Liver (tissue), 9 donors: ENCODE measurements around the gene C1QL1. TPM values are rescaled to one million over a fixed set of nuclear protein-coding genes. Genes with fewer than 3 reads are reported as not detected.

Experiments used
- DNase-seq: peaks from one replicate; pipeline ENCODE4 v3.0.0-alpha.2; 2017; ENCODE audit warnings: low spot score
- H3K27ac ChIP-seq, 2 donors: one replicate each; pipeline ENCODE4 v1.7.0; 2013; ENCODE audit warnings: inconsistent platforms in 2 of 2, low read length in 2 of 2, control low read depth in 1 of 2, low read depth in 1 of 2, mild to moderate bottlenecking in 1 of 2
- H3K27me3 ChIP-seq, 4 donors: one replicate each; pipeline versions ENCODE4 v1.6.1 to v1.7.0; 2013; ENCODE audit warnings: low read length in 3 of 4, inconsistent platforms in 1 of 4, mild to moderate bottlenecking in 1 of 4, moderate library complexity in 1 of 4; ENCODE audit not compliant: control insufficient read depth in 4 of 4, insufficient read depth in 4 of 4
- H3K36me3 ChIP-seq, 4 donors: one replicate each; pipeline versions ENCODE4 v1.6.1 to v1.7.0; 2013; ENCODE audit warnings: low read length in 3 of 4, mild to moderate bottlenecking in 3 of 4, low read depth in 1 of 4, moderate library complexity in 1 of 4; ENCODE audit not compliant: control insufficient read depth in 4 of 4, insufficient read depth in 3 of 4
- H3K4me1 ChIP-seq, 4 donors: one replicate each; pipeline versions ENCODE4 v1.6.1 to v1.7.0; 2013; ENCODE audit warnings: low read length in 3 of 4, mild to moderate bottlenecking in 3 of 4, moderate library complexity in 1 of 4; ENCODE audit not compliant: control insufficient read depth in 4 of 4, insufficient read depth in 4 of 4
- H3K4me3 ChIP-seq, 3 donors: one replicate each; pipeline versions ENCODE4 v1.6.1 to v1.7.0; 2013; ENCODE audit warnings: low read length in 3 of 3, control low read depth in 1 of 3, low read depth in 1 of 3, mild to moderate bottlenecking in 1 of 3
- H3K9ac ChIP-seq, 2 donors: one replicate each; pipeline ENCODE4 v1.7.0; 2013; ENCODE audit warnings: low read length in 2 of 2, mild to moderate bottlenecking in 2 of 2, moderate library complexity in 2 of 2, control low read depth in 1 of 2, low read depth in 1 of 2
- H3K9me3 ChIP-seq, 4 donors: one replicate each; pipeline versions ENCODE4 v1.6.1 to v1.7.0; 2013; ENCODE audit warnings: low read length in 3 of 4; ENCODE audit not compliant: control insufficient read depth in 4 of 4
- EGR1 ChIP-seq, 2 donors: IDR thresholded peaks; 2 replicates each; pipeline ENCODE4 v1.6.1; 2016 to 2018; ENCODE audit warnings: antibody characterized with exemption in 2 of 2, low read depth in 2 of 2
- FOXA1 ChIP-seq: IDR thresholded peaks from 2 replicates; pipeline ENCODE4 v1.6.1; 2016; ENCODE audit warnings: antibody characterized with exemption
- GABPA ChIP-seq, 2 donors: IDR thresholded peaks in 1 of 2; conservative IDR thresholded peaks in 1 of 2; 2 replicates each; pipeline ENCODE4 v1.6.1; 2016; ENCODE audit warnings: antibody characterized with exemption in 2 of 2, mild to moderate bottlenecking in 1 of 2, moderate library complexity in 1 of 2
- HNF4A ChIP-seq, 2 donors: conservative IDR thresholded peaks; 2 replicates each; pipeline ENCODE4 v1.6.1; 2016; ENCODE audit warnings: antibody characterized with exemption in 2 of 2, mild to moderate bottlenecking in 2 of 2
- NR2F2 ChIP-seq: IDR thresholded peaks from 2 replicates; pipeline ENCODE4 v1.6.1; 2016; ENCODE audit warnings: antibody characterized with exemption
- SP1 ChIP-seq: IDR thresholded peaks from 2 replicates; pipeline ENCODE4 v1.6.1; 2018; ENCODE audit warnings: antibody characterized with exemption, mild to moderate bottlenecking
- YY1 ChIP-seq: IDR thresholded peaks from 2 replicates; pipeline ENCODE4 v1.6.1; 2016; ENCODE audit warnings: antibody characterized with exemption, mild to moderate bottlenecking
- WGBS: extraction: QIAGEN DNeasy Blood & Tissue Kit; methylation state at CpG from one replicate; pipeline ENCODE4 v1.1.7; 2013; 5-methylcytosine and 5-hydroxymethylcytosine counted together
- polyA plus RNA-seq, 2 donors: library from polyadenylated mRNA; stranded (reverse) in 1 of 2; unstranded in 1 of 2; fragments of 200-250 nt in 1 of 2; fragments of >200 nt in 1 of 2; fragmentation: Nextera tagmentation in 1 of 2; extraction: Ambion mirVana in 1 of 2; gene quantifications; one replicate each; pipeline versions ENCODE4 v1.2.1 to v1.2.3, GENCODE V29; 2013 to 2015
- total RNA-seq, 2 donors: library from RNA; depleted of rRNA; stranded (reverse); fragments of >200 nt; gene quantifications; one replicate each; pipeline ENCODE4 v1.2.3, GENCODE V29; 2014
- TF ChIP-seq, protein P1 (sequence below): IDR thresholded peaks from 2 replicates; pipeline ENCODE4 v1.6.1; 2016; ENCODE audit warnings: antibody characterized with exemption
- TF ChIP-seq, protein P2 (sequence below): fragments of 150-350 bp; IDR thresholded peaks from 2 replicates; pipeline ENCODE4 v1.5.1; 2017; ENCODE audit warnings: improper control_type of control experiment, low read depth, low read length; ENCODE audit not compliant: missing input control
- donor health status: healthy.
- donor health status: healthy.
- donor health status: healthy.
- donor health status: healthy.
- donor health status: healthy.

Gene C1QL1
- total and polyA plus RNA-seq, 4 donors, result 0.17 to 0.57 (median 0.23) TPM; not detected in 1

- TF ChIP-seq, protein P1, sequence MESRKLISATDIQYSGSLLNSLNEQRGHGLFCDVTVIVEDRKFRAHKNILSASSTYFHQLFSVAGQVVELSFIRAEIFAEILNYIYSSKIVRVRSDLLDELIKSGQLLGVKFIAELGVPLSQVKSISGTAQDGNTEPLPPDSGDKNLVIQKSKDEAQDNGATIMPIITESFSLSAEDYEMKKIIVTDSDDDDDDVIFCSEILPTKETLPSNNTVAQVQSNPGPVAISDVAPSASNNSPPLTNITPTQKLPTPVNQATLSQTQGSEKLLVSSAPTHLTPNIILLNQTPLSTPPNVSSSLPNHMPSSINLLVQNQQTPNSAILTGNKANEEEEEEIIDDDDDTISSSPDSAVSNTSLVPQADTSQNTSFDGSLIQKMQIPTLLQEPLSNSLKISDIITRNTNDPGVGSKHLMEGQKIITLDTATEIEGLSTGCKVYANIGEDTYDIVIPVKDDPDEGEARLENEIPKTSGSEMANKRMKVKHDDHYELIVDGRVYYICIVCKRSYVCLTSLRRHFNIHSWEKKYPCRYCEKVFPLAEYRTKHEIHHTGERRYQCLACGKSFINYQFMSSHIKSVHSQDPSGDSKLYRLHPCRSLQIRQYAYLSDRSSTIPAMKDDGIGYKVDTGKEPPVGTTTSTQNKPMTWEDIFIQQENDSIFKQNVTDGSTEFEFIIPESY, result no peak
- TF ChIP-seq NR2F2, result no peak
Measured at GRCh38 chr17:44990994-44991393, 22.9 kb upstream of the C1QL1 start (continued).

- Histone ChIP-seq H3K27ac (no peak overlapping the region), H3K9ac (no peak overlapping the region), H3K4me3 (no peak overlapping the region), H3K9me3 (no peaks in the 10 kb centered on the region), H3K27me3 (no peaks in the 10 kb centered on the region), H3K4me1 (peaks cover 2 to 6% (median 5%) of the 10 kb centered on the region in 4 donors), H3K36me3 (no peaks in the 10 kb centered on the region)
- DNase-seq, result no peak
- 92% methylated on average over 17 of the region's 17 CpGs for WGBS
- TF ChIP-seq, protein P1, result no peak
- TF ChIP-seq, protein P2, sequence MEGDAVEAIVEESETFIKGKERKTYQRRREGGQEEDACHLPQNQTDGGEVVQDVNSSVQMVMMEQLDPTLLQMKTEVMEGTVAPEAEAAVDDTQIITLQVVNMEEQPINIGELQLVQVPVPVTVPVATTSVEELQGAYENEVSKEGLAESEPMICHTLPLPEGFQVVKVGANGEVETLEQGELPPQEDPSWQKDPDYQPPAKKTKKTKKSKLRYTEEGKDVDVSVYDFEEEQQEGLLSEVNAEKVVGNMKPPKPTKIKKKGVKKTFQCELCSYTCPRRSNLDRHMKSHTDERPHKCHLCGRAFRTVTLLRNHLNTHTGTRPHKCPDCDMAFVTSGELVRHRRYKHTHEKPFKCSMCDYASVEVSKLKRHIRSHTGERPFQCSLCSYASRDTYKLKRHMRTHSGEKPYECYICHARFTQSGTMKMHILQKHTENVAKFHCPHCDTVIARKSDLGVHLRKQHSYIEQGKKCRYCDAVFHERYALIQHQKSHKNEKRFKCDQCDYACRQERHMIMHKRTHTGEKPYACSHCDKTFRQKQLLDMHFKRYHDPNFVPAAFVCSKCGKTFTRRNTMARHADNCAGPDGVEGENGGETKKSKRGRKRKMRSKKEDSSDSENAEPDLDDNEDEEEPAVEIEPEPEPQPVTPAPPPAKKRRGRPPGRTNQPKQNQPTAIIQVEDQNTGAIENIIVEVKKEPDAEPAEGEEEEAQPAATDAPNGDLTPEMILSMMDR, result no peak
- TF ChIP-seq GABPA (IDR thresholded peaks at IDR 0.05 in 1 of 2, conservative IDR thresholded peaks at IDR 0.05 in 1 of 2) (no peak), EGR1 (IDR thresholded peaks at IDR 0.05; ENCODE audit: low read depth in 2 of 2) (no peak), SP1 (no peak), YY1 (no peak), HNF4A (conservative IDR thresholded peaks at IDR 0.05) (no peak)
Measured at GRCh38 chr17:44989552-44990138, 21.5 kb upstream of the C1QL1 start.

DNA sequence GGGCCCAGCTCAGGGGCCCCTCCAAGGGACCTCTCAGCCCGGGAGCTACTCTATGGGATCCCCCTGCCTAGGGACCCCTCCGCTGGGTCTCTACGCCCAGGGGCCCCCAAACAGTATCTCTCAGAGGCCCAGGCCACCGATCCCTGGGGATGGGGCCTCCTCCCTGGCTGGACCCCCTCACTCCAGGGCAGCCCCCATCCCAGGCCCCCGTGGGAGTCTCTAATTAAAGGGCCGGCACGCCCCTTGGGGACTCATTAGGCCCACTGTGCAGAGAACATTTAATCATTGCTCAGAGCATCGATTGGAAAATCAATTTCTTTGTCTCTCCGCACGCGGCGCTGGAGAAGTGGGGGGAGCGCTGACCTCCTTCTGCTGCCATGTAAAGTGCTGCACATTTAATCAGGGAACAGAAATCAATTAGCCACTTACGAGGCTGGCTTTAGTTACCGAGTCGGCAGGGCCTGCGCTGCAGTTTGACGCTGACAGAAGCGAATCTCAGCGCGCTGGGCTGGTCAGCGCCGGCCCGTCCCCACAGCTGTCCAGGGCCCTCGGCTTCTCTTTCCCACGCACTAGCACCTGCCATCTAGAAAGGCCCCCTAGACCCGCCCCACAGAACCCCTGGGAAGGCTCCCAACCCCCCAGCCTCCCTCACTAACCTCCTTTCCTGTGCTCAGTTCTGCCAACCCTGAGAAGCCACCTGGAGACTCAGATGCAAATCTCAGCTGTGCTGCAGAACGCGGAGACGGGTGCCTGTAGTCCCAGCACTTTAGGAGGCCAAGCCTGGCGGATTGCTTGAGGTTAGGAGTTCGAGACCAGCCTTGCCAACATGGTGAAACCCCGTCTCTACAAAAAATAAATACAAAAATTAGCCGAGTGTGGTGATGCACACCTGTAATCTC lies 20.2 kb upstream of the C1QL1 start:
- no peak overlapping the region for H3K4me3 ChIP-seq
- no peak overlapping the region for H3K27ac ChIP-seq
- no peak for DNase-seq
- 45% methylated on average over 34 of the region's 34 CpGs for WGBS
- TF ChIP-seq GABPA (IDR thresholded peaks at IDR 0.05 in 1 of 2, conservative IDR thresholded peaks at IDR 0.05 in 1 of 2), result no peak
- no peak for TF ChIP-seq FOXA1
- TF ChIP-seq YY1, result no peak
- H3K9ac ChIP-seq, result no peak overlapping the region
- H3K9me3 ChIP-seq, result no peaks in the 10 kb centered on the region
- H3K27me3 ChIP-seq, result no peaks in the 10 kb centered on the region
- no peaks in the 10 kb centered on the region for H3K36me3 ChIP-seq
- peaks cover 4 to 6% (median 5%) of the 10 kb centered on the region in 4 donors for H3K4me1 ChIP-seq
